Measurements from ENCODE around the gene GTSE1. TPM values are rescaled to one million over a fixed set of nuclear protein-coding genes. Genes with fewer than 3 reads are reported as not detected.

Gene GTSE1
- total RNA-seq, 4 donors from 2014 or later, result 1.00 to 3.0 (median 1.2) TPM; not detected in 1

DNA sequence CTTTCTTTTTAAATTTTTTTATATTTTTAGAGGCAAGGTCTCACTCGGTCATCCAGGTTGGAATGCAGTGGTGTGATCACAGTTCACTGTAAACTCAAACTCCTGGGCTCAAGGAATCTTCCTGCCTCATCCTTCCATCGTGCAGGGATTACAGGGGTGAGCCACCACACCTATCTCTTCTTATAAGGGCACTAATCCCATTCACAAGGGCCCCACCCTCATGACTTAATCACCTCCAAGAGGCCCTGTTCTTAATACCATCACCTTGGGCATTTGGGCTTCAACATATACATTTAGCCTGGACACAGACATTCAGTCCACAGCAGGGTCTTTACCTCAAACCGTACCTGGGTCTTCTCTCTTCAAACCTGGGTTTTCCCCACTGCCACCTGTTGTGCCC lies 4.5 kb upstream of the GTSE1 start:
- no peaks in the 10 kb centered on the region for H3K9me3 ChIP-seq
- DNase-seq, result no peak
- H3K4me1 ChIP-seq, result peaks cover 10 to 19% (median 14%) of the 10 kb centered on the region in 4 donors
- WGBS, 2 donors (ENCODE audit: low coverage in 1 of 2), result 92% methylated on average over 3 of the region's 3 CpGs; no CpG with 5 or more reads in 1 of the 2 donors
- in situ Hi-C loops (cut with MboI; ENCODE audit: low pct_ligation_motif_present in 1 of 4, low pct_unique_long_range_greater_than_20kb in 1 of 4, low sequenced_read_pairs in 3 of 4) (loop anchor here in 1 of 4 donors (10.0 kb wide), 1 partner anchor 147 kb away; no protein-coding TSS in a partner anchor), intact Hi-C loops (cut with DNase I; ENCODE audit: low total_unique reads) (no loop called here)
- peaks cover 0 to 15% (median 6%) of the 10 kb centered on the region in 4 donors for H3K36me3 ChIP-seq
- TF ChIP-seq POLR2A (IDR thresholded peaks at IDR 0.05) (no peak), EP300 (IDR thresholded peaks at IDR 0.05; ENCODE audit: low read depth) (no peak), POLR2AphosphoS5 (IDR thresholded peaks at IDR 0.05) (no peak)
- TF ChIP-seq, protein P1, sequence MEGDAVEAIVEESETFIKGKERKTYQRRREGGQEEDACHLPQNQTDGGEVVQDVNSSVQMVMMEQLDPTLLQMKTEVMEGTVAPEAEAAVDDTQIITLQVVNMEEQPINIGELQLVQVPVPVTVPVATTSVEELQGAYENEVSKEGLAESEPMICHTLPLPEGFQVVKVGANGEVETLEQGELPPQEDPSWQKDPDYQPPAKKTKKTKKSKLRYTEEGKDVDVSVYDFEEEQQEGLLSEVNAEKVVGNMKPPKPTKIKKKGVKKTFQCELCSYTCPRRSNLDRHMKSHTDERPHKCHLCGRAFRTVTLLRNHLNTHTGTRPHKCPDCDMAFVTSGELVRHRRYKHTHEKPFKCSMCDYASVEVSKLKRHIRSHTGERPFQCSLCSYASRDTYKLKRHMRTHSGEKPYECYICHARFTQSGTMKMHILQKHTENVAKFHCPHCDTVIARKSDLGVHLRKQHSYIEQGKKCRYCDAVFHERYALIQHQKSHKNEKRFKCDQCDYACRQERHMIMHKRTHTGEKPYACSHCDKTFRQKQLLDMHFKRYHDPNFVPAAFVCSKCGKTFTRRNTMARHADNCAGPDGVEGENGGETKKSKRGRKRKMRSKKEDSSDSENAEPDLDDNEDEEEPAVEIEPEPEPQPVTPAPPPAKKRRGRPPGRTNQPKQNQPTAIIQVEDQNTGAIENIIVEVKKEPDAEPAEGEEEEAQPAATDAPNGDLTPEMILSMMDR (IDR thresholded peaks at IDR 0.05), result no peak
- H3K27ac ChIP-seq, result peak overlapping the region in 2 of 4 donors; percentile 33 to 39
- H3K27me3 ChIP-seq, result no peaks in the 10 kb centered on the region
- H3K4me3 ChIP-seq, result no peak overlapping the region

DNA sequence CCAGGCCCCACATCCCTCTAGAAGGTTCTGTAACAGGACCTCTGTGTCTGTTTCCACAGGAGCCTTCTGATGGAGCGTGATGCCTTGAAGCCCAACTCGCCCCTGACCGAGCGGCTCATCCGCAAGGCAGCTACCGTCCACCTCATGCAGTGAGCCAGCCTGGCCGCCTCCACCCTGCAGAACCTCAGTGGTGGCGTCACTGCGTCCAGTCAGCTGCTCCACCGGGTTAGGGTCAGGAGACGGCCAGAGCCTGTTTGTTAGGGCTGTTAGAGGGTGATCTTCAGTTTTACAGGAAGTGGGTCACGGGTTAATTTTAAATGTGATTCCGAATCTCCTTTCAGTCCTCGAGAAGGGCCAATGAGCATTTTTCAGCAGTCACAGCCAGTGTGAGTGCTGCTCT lies 3.9 kb upstream of the GTSE1 start:
- Histone ChIP-seq H3K36me3 (peaks cover 0 to 15% (median 6%) of the 10 kb centered on the region in 4 donors), H3K4me3 (no peak overlapping the region), H3K4me1 (peaks cover 15 to 20% (median 17%) of the 10 kb centered on the region in 4 donors), H3K27ac (peak overlapping the region in 2 of 4 donors; percentile 33 to 39), H3K27me3 (no peaks in the 10 kb centered on the region), H3K9me3 (no peaks in the 10 kb centered on the region)
- WGBS, 2 donors (ENCODE audit: low coverage in 1 of 2), result 91% methylated on average over 13 of the region's 14 CpGs; no CpG with 5 or more reads in 1 of the 2 donors
- TF ChIP-seq EP300 (IDR thresholded peaks at IDR 0.05; ENCODE audit: low read depth) (no peak), POLR2AphosphoS5 (IDR thresholded peaks at IDR 0.05) (no peak), POLR2A (IDR thresholded peaks at IDR 0.05) (no peak)
- TF ChIP-seq, protein P1 (IDR thresholded peaks at IDR 0.05), result no peak
- peak; percentile 32 for DNase-seq
- intact Hi-C loops (cut with DNase I; ENCODE audit: low total_unique reads), result no loop called here
- in situ Hi-C loops (cut with MboI; ENCODE audit: low pct_ligation_motif_present in 1 of 4, low pct_unique_long_range_greater_than_20kb in 1 of 4, low sequenced_read_pairs in 3 of 4), result loop anchor here in 1 of 4 donors (10.0 kb wide), 1 partner anchor 148 kb away; no protein-coding TSS in a partner anchor

DNA sequence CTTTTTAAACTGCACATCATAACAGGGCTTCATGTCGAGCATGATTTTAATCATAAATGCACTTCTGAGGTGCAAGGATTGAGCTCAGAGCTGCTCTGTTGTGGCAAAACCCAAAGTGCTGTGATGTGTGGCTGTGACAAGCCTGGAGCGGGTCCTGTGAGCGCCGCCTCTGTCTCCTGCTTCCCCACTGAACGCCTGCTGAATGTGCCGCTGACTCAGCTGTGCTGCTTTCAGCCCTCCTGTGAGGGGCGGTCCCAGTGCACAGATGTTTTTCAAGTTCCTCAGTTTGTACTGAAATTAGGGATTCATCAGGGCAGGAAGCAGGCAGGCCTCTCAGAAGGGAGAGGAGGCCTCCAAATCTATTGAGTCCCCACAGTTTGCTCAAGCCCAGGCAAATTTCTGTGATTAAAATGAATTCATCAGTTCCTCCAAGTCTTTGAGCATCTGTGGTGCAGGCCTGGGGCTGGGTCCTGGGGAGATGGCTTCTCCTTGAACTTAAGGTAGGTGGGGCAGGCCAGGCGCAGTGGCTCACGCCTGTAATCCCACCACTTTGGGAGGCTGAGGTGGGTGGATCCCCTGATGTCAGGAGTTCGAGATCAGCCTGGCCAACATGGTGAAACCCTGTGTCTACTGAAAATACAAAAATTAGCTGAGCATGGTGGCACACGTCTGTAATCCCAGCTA lies 3.0 kb upstream of the GTSE1 start:
- in situ Hi-C loops (cut with MboI; ENCODE audit: low pct_ligation_motif_present in 1 of 4, low pct_unique_long_range_greater_than_20kb in 1 of 4, low sequenced_read_pairs in 3 of 4), result loop anchor here in 1 of 4 donors (10.0 kb wide), 1 partner anchor 149 kb away; no protein-coding TSS in a partner anchor
- peaks cover 0 to 15% (median 6%) of the 10 kb centered on the region in 4 donors for H3K36me3 ChIP-seq
- no peaks in the 10 kb centered on the region for H3K27me3 ChIP-seq
- peak overlapping the region in 2 of 4 donors; percentile 3 to 39 for H3K27ac ChIP-seq
- H3K9me3 ChIP-seq, result no peaks in the 10 kb centered on the region
- WGBS, 2 donors (ENCODE audit: low coverage in 1 of 2), result 91% methylated on average over 11 of the region's 11 CpGs; no CpG with 5 or more reads in 1 of the 2 donors
- intact Hi-C loops (cut with DNase I; ENCODE audit: low total_unique reads), result no loop called here
- H3K4me3 ChIP-seq, result no peak overlapping the region
- DNase-seq, result peak; percentile 45
- peaks cover 16 to 22% (median 17%) of the 10 kb centered on the region in 4 donors for H3K4me1 ChIP-seq
- TF ChIP-seq POLR2AphosphoS5 (IDR thresholded peaks at IDR 0.05) (peak in 1 of 3 donors; percentile 36), POLR2A (IDR thresholded peaks at IDR 0.05) (no peak)

DNA sequence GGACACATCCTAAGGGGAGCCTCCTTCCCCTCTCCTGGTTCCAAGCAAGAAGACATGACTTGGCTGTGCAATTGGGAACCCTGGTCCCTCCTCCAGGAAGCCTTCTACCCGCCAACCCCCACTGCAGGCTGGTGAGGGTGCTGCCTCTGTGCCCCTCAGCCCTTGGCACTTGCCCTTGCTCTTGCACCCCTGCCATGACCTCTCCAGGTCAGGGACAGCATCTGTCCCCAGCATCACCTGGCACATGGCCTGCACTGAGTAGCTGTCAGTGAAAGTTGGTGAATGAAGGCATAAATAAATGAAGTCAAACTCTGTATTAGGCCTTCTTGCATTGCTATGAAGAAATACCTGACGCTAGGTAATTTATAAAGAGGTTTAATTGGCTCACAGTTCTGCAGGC lies 1.9 kb upstream of the GTSE1 start:
- peaks cover 16 to 22% (median 17%) of the 10 kb centered on the region in 4 donors for H3K4me1 ChIP-seq
- DNase-seq, result no peak
- no peaks in the 10 kb centered on the region for H3K9me3 ChIP-seq
- no peak overlapping the region for H3K27ac ChIP-seq
- intact Hi-C loops (cut with DNase I; ENCODE audit: low total_unique reads) (no loop called here), in situ Hi-C loops (cut with MboI; ENCODE audit: low pct_ligation_motif_present in 1 of 4, low pct_unique_long_range_greater_than_20kb in 1 of 4, low sequenced_read_pairs in 3 of 4) (loop anchor here in 1 of 4 donors (10.0 kb wide), 1 partner anchor 150 kb away; no protein-coding TSS in a partner anchor)
- no peak overlapping the region for H3K4me3 ChIP-seq
- 90% methylated on average over 2 of the region's 2 CpGs; no CpG with 5 or more reads in 1 of the 2 donors for WGBS, 2 donors (ENCODE audit: low coverage in 1 of 2)
- no peaks in the 10 kb centered on the region for H3K27me3 ChIP-seq
- TF ChIP-seq POLR2AphosphoS5 (IDR thresholded peaks at IDR 0.05), result peak in 1 of 3 donors; percentile 32
- TF ChIP-seq, protein P1 (IDR thresholded peaks at IDR 0.05), result no peak
- H3K36me3 ChIP-seq, result peaks cover 0 to 15% (median 6%) of the 10 kb centered on the region in 4 donors
